Trophoblast cell (in vitro differentiated cells and primary cell): ENCODE data around the gene EMILIN3.

Experiments
- DNase-seq, 2 donors: peaks; one replicate each; pipeline ENCODE4 v3.0.0-alpha.2; 2016
- H2AFZ ChIP-seq: 2 replicates; pipeline ENCODE4 v1.6.1; 2013; ENCODE audit warnings: low read length, moderate library complexity, mild to moderate bottlenecking; ENCODE audit not compliant: insufficient read depth, poor library complexity
- H2AK5ac ChIP-seq: 2 replicates; pipeline ENCODE4 v1.6.1; 2013; ENCODE audit warnings: mild to moderate bottlenecking, low read length
- H2BK120ac ChIP-seq: 2 replicates; pipeline ENCODE4 v1.6.1; 2013; ENCODE audit warnings: low read length, mild to moderate bottlenecking, moderate library complexity; ENCODE audit not compliant: insufficient read depth, poor library complexity
- H2BK12ac ChIP-seq: 2 replicates; pipeline ENCODE4 v1.6.1; 2013; ENCODE audit warnings: mild to moderate bottlenecking, low read length, moderate library complexity
- H2BK5ac ChIP-seq: 2 replicates; pipeline ENCODE4 v1.6.1; 2013; ENCODE audit warnings: low read length, low read depth, moderate library complexity, mild to moderate bottlenecking; ENCODE audit not compliant: poor library complexity
- H3K14ac ChIP-seq: 2 replicates; pipeline ENCODE4 v1.6.1; 2013; ENCODE audit warnings: mild to moderate bottlenecking, low read length
- H3K18ac ChIP-seq: 2 replicates; pipeline ENCODE4 v1.6.1; 2013; ENCODE audit warnings: mild to moderate bottlenecking, low read length
- H3K23ac ChIP-seq: 2 replicates; pipeline ENCODE4 v1.6.1; 2013; ENCODE audit warnings: low read length
- H3K27ac ChIP-seq: 2 replicates; pipeline ENCODE4 v1.5.1; 2013; ENCODE audit warnings: low read depth, mild to moderate bottlenecking, inconsistent platforms, low read length, moderate library complexity
- H3K27me3 ChIP-seq: 2 replicates; pipeline ENCODE4 v1.6.1; 2013; ENCODE audit warnings: inconsistent platforms, mild to moderate bottlenecking, low read length, moderate library complexity; ENCODE audit not compliant: insufficient read depth
- H3K36me3 ChIP-seq, 2 experiments: 1 replicate in 1 of 2; 2 replicates in 1 of 2; pipeline ENCODE4 v1.6.1; 2013; ENCODE audit warnings: low read length in 2 of 2, mild to moderate bottlenecking in 2 of 2, moderate library complexity in 1 of 2; ENCODE audit not compliant: insufficient read depth in 2 of 2, control insufficient read depth in 1 of 2
- H3K4ac ChIP-seq: 2 replicates; pipeline ENCODE4 v1.6.1; 2013; ENCODE audit warnings: low read depth, mild to moderate bottlenecking, low read length, moderate library complexity
- H3K4me1 ChIP-seq, 2 experiments: 1 replicate in 1 of 2; 2 replicates in 1 of 2; pipeline ENCODE4 v1.6.1; 2013; ENCODE audit warnings: low read length in 2 of 2, mild to moderate bottlenecking in 2 of 2, moderate library complexity in 1 of 2; ENCODE audit not compliant: insufficient read depth in 2 of 2, control insufficient read depth in 1 of 2
- H3K4me2 ChIP-seq: 2 replicates; pipeline ENCODE4 v1.6.1; 2013; ENCODE audit warnings: inconsistent platforms, mild to moderate bottlenecking, low read length, moderate library complexity
- H3K4me3 ChIP-seq: 2 replicates; pipeline ENCODE4 v1.5.1; 2013; ENCODE audit warnings: mild to moderate bottlenecking, low read depth, low read length, inconsistent platforms
- H3K79me1 ChIP-seq: one replicate; pipeline ENCODE4 v1.6.1; 2013; ENCODE audit warnings: low read length
- H3K79me2 ChIP-seq: 2 replicates; pipeline ENCODE4 v1.6.1; 2013; ENCODE audit warnings: low read length, mild to moderate bottlenecking; ENCODE audit not compliant: control insufficient read depth, insufficient read depth, poor library complexity
- H3K9ac ChIP-seq: 2 replicates; pipeline ENCODE4 v1.6.1; 2013; ENCODE audit warnings: mild to moderate bottlenecking, low read length
- H3K9me3 ChIP-seq: 2 replicates; pipeline ENCODE4 v1.6.1; 2013; ENCODE audit warnings: low read depth, mild to moderate bottlenecking, control low read depth, inconsistent platforms, low read length; ENCODE audit not compliant: insufficient read depth
- H4K12ac ChIP-seq: 2 replicates; pipeline ENCODE4 v1.6.1; 2013; ENCODE audit warnings: low read depth, mild to moderate bottlenecking, low read length, moderate library complexity
- H4K8ac ChIP-seq: 2 replicates; pipeline ENCODE4 v1.6.1; 2013; ENCODE audit warnings: low read depth, mild to moderate bottlenecking, low read length, moderate library complexity
- H4K91ac ChIP-seq: one replicate; pipeline ENCODE4 v1.6.1; 2013; ENCODE audit warnings: low read depth, mild to moderate bottlenecking, low read length, moderate library complexity
- WGBS: extraction: QIAGEN DNeasy Blood & Tissue Kit; methylation state at CpG from one replicate; pipeline ENCODE4 v1.1.7; 2013; ENCODE audit warnings: missing lambda C conversion rate; ENCODE audit not compliant: insufficient read length, insufficient coverage; ENCODE audit errors: extremely low coverage; 5-methylcytosine and 5-hydroxymethylcytosine counted together

EMILIN3 gene

GRCh38 chr20:41411391-41411847, 44.8 kb upstream of the EMILIN3 start:
- Histone ChIP-seq H3K4me1 (peaks cover 18 to 23% of the 10 kb centered on the region in 2 experiments), H3K36me3 (peaks cover 23 to 61% of the 10 kb centered on the region in 2 experiments), H2BK5ac (no peak overlapping the region), H4K91ac (no peak overlapping the region), H3K18ac (no peak overlapping the region), H3K79me1 (no peaks in the 10 kb centered on the region), H3K14ac (no peak overlapping the region), H3K27me3 (no peaks in the 10 kb centered on the region), H3K4ac (no peak overlapping the region), H3K4me2 (no peak overlapping the region), H4K8ac (no peak overlapping the region), H2AK5ac (no peak overlapping the region), H3K4me3 (no peak overlapping the region), H3K27ac (no peak overlapping the region), H4K12ac (no peak overlapping the region), H2BK12ac (no peak overlapping the region), H3K9me3 (peaks cover 2% of the 10 kb centered on the region), H2AFZ (no peak overlapping the region), H3K79me2 (no peaks in the 10 kb centered on the region), H3K9ac (no peak overlapping the region), H2BK120ac (no peak overlapping the region), H3K23ac (no peak overlapping the region)
- WGBS, result no CpG with 5 or more reads among the region's 2 CpGs
- peak in 1 of 2 donors; percentile 79 for DNase-seq

GRCh38 chr20:41408986-41409385, 42.4 kb upstream of the EMILIN3 start:
- no peak overlapping the region for H3K23ac ChIP-seq
- H2AFZ ChIP-seq, result no peak overlapping the region
- no peak for DNase-seq
- H3K27ac ChIP-seq, result no peak overlapping the region
- no peak overlapping the region for H3K4ac ChIP-seq
- no peaks in the 10 kb centered on the region for H3K79me1 ChIP-seq
- WGBS, result no CpG with 5 or more reads among the region's 9 CpGs
- H3K27me3 ChIP-seq, result no peaks in the 10 kb centered on the region
- H3K4me2 ChIP-seq, result no peak overlapping the region
- no peak overlapping the region for H4K12ac ChIP-seq
- no peak overlapping the region for H3K14ac ChIP-seq
- H2BK12ac ChIP-seq, result no peak overlapping the region
- H2AK5ac ChIP-seq, result no peak overlapping the region
- no peak overlapping the region for H4K91ac ChIP-seq
- peaks cover 26 to 63% of the 10 kb centered on the region in 2 experiments for H3K36me3 ChIP-seq
- H3K9ac ChIP-seq, result no peak overlapping the region
- peaks cover 18 to 24% of the 10 kb centered on the region in 2 experiments for H3K4me1 ChIP-seq
- H2BK120ac ChIP-seq, result no peak overlapping the region
- H3K9me3 ChIP-seq, result peaks cover 1% of the 10 kb centered on the region
- no peaks in the 10 kb centered on the region for H3K79me2 ChIP-seq
- H3K18ac ChIP-seq, result no peak overlapping the region
- H2BK5ac ChIP-seq, result no peak overlapping the region
- no peak overlapping the region for H4K8ac ChIP-seq
- no peak overlapping the region for H3K4me3 ChIP-seq

GRCh38 chr20:41408156-41408794, 41.7 kb upstream of the EMILIN3 start:
- Histone ChIP-seq H3K18ac (no peak overlapping the region), H2BK120ac (no peak overlapping the region), H3K9ac (no peak overlapping the region), H3K4me2 (no peak overlapping the region), H2BK12ac (no peak overlapping the region), H3K4me3 (no peak overlapping the region), H3K14ac (no peak overlapping the region), H3K27me3 (no peaks in the 10 kb centered on the region), H3K79me2 (no peaks in the 10 kb centered on the region), H3K9me3 (peaks cover 1% of the 10 kb centered on the region), H3K27ac (no peak overlapping the region), H4K91ac (no peak overlapping the region), H2AK5ac (no peak overlapping the region), H3K4ac (no peak overlapping the region), H3K36me3 (peaks cover 26 to 59% of the 10 kb centered on the region in 2 experiments), H3K79me1 (no peaks in the 10 kb centered on the region), H3K4me1 (peaks cover 16 to 21% of the 10 kb centered on the region in 2 experiments), H4K12ac (no peak overlapping the region), H4K8ac (no peak overlapping the region), H2AFZ (no peak overlapping the region), H3K23ac (no peak overlapping the region), H2BK5ac (no peak overlapping the region)
- no CpG with 5 or more reads among the region's 5 CpGs for WGBS
- no peak for DNase-seq

- Histone ChIP-seq H3K4me2 (no peak overlapping the region), H2BK120ac (no peak overlapping the region), H3K9ac (no peak overlapping the region), H3K79me1 (no peaks in the 10 kb centered on the region), H2AFZ (no peak overlapping the region), H3K79me2 (no peaks in the 10 kb centered on the region), H2BK5ac (no peak overlapping the region), H3K27me3 (no peaks in the 10 kb centered on the region), H3K9me3 (peaks cover 1% of the 10 kb centered on the region), H3K23ac (no peak overlapping the region), H4K91ac (no peak overlapping the region), H4K8ac (no peak overlapping the region), H3K18ac (no peak overlapping the region), H4K12ac (no peak overlapping the region), H3K4ac (no peak overlapping the region), H3K14ac (peak overlapping the region; percentile 18), H2AK5ac (no peak overlapping the region), H3K4me1 (peaks cover 14 to 20% of the 10 kb centered on the region in 2 experiments), H3K36me3 (peaks cover 24 to 58% of the 10 kb centered on the region in 2 experiments), H3K4me3 (peak overlapping the region; percentile 61), H3K27ac (no peak overlapping the region), H2BK12ac (no peak overlapping the region)
- DNase-seq, result no peak
- no CpG with 5 or more reads among the region's 10 CpGs for WGBS
Observed at GRCh38 chr20:41407607-41408006, 41.0 kb upstream of the EMILIN3 start.
